Ureter (tissue), 1 donor: ENCODE measurements around the gene RAP1GAP2. TPM values are rescaled to one million over a fixed set of nuclear protein-coding genes. Genes with fewer than 3 reads are reported as not detected.
"Not testable (repeated sequence)": the region's sequence is repeated elsewhere in the genome, so short reads cannot be mapped to it uniquely, and the experiment has no call there.

Source experiments
- DNase-seq: peaks from one replicate; pipeline ENCODE4 v3.0.0-alpha.2; 2020; ENCODE audit warnings: low spot score
- total RNA-seq: library from RNA; stranded (reverse); gene quantifications from one replicate; pipeline ENCODE4 v1.2.4, GENCODE V29; 2023
- donor health status: DM: yes; HTN: yes; CAD: no.

The RAP1GAP2 gene
- total RNA-seq, 1 donor from 2014 or later = 49.2 TPM

- no peak for DNase-seq
Measured at GRCh38 chr17:2995886-2996809, 199.9 kb downstream of the RAP1GAP2 start.

DNA sequence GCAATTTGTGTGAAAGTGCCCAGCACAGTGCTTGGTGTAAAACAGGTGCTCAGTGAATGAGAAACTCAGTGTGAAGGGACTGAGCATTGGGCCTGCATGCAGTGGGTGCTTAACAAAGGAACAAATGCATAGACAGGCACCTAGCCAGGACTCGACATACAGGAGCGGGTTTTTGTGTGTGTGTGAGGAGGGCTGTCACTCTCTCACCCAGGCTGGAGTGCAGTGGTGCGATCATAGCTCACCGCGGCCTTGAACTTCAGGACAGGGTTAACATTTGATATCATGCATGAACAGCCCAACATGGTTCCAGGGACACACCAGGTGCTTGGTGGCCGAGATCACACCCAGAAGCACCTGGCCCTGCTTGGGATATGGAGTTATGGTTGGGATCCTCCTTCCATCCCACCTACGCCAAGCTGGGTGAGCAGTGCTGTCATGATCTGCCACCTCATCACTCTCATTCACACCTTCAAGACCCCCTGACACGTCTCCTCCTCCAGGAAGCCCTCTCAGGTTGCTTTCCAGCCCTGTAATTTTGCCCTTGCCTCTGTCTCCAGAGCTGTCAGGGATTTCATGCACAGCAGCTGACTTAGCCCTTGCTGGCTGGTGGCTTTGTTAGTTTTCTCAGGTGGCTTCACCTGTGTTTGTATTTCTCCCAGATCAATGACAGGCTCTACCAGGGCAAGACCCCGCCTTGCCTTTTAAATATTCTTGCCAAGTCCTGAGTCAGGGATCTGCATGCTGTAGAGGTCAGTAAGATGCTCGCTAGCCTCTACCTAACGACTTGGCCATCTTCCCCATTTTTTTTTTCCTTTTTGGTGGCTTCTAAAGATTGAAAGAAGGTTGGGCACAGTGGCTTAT is 200.8 kb downstream of the RAP1GAP2 start:
- DNase-seq = no peak

- DNase-seq = not testable (repeated sequence)
Measured at GRCh38 chr17:2998469-2998901, 202.2 kb downstream of the RAP1GAP2 start.

DNA sequence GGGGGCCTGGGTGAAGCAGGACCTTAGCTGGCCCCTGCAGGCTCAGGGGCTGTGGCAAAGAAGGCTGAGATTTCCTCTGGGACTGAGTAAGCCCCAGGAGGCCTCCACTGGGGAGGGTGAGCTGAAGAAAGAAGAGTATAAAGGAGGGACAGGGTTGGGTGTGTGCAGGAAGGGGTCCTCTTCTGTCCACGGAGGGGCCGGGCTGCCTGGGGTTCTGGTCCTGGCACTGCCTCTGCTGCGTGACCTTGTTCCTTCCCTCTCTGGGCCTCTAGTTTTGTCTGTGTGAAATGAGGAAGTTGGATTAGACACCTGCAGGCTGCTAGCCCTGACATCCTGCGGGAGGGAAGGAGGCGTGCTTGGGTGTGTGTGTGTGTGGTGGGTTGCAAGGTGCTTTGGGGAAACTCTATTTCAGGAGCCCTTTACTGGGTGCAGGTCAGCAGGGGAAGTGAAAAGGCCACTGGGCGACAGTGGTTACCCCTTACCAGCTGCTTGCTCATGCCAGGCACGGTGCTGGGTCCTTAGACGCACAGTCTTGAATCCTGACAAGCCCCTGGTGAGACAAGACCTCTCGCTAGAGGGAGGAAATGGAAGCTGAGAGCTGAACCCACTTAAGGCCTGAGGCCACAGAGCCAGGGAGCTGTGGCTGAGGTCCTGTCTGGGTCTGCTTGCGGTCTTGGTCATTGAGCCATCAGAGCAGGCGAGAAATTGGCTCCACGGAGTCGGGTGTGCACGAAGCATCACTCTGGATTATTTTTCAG is 206.5 kb downstream of the RAP1GAP2 start:
- DNase-seq = no peak

DNA sequence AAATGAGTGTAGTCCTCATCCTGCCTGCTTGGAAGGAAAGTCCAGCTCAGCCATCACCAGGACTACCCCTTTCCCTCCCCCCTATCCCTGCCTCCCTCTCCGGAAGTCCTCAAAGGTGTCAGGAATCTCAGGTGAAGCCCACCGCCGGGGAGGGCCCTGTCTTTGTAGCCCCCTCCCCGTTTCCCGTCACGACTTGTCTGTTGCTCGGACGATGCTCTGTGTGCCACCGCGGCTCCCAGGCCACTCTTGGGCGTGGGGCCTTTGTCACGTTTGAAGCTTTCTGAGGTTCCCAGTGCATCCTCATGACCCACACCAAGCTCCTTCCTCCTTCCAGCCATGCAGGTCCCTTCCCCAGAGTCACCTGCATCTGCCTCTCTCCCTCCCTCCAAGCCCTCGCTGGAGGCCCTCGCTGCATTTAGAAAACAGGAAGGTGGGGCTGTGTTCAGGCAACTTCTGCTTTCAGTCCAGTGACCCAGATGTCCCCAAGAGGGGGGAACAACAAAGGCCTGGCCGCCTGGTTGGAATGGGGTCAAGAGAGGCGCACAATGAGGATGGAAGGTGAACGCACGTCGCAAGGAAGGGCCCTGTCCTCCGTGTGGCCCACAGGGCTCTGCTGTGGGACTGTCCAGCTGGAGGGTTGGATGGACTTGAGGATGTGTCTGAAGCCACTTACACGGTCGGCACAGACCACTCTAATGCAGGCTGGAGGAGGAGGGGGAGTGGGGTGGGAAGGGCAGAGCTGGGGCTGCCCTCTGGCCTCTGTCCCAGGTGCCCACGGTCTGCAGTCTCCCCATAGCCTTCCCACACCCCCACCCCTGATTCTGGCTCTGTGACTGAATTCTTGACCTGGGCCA is 207.3 kb downstream of the RAP1GAP2 start:
- no peak for DNase-seq

DNA sequence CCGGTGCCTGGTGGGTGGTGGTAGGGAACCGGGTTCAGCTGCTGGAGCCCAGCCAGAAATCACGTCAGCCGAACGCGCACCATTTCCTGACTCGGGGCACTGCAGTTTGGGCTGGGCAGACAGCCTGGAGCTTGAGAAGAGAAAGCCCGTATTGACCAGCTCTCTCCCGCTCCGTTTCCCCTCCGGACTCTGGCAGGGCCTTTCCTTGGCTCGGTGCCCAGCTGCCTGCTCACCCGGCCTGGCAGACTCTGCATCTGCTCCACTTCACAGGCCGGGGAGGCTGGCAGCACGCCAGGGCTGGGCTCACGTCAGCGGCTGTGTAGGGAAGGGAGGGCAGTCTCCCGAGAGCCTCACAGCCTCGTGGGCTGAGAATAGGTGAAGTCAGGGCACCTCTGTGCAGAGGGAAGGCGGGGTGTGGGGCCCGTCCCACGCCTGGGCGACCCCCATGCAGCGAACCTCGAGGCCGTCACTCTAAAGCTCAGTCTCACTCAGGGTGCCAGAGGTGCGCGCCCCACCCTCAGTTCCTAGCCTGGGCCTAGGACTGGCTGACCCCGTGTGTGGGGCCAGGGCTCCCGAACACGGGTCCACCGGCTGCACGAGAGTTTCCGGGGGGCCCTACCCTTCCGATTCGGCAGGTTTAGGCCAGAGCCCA is 208.0 kb downstream of the RAP1GAP2 start:
- DNase-seq = peak; percentile 99

GRCh38 chr17:3004925-3005324 is 208.7 kb downstream of the RAP1GAP2 start:
- DNase-seq = peak; percentile 61

DNA sequence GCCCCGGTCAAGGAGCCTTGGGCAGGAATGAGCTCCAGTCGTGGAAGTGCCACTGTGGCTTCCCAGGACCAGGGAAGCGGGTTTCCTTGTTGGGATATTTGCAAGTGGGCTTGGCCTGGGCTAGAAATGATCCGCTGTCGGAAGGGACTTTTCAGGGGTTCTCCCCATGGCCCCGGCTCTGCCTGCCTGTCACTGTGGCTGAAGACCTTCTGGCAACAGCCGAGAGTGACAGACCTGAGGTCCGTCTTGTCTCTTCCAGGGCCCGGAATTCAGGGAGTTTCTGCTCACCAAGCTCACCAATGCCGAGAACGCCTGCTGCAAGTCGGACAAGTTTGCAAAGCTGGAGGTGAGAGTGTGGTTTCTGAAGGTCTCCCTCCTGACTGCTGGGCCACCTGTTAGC is 209.5 kb downstream of the RAP1GAP2 start:
- DNase-seq = no peak

DNA sequence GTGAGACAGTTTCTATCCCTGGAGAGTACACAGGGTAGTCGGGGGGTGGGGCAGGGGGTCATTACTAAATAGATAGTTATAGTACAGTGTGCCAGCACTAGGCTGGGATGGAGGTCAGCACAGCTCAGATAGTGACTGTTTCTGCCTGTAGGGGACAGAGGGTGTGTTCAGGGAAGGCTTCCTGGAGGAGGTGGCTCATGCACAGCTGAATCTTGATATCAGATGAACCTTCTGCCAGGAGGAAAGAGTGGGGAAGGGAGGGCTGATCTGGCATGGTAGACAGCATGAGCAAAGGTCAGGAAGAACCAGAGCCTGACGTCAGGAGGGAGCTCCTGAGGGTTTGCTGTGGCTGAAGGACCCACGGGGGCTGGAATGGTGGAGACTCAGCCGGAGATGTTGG is 210.6 kb downstream of the RAP1GAP2 start:
- no peak for DNase-seq

GRCh38 chr17:3007651-3008121 is 211.4 kb downstream of the RAP1GAP2 start:
- DNase-seq = no peak

DNA sequence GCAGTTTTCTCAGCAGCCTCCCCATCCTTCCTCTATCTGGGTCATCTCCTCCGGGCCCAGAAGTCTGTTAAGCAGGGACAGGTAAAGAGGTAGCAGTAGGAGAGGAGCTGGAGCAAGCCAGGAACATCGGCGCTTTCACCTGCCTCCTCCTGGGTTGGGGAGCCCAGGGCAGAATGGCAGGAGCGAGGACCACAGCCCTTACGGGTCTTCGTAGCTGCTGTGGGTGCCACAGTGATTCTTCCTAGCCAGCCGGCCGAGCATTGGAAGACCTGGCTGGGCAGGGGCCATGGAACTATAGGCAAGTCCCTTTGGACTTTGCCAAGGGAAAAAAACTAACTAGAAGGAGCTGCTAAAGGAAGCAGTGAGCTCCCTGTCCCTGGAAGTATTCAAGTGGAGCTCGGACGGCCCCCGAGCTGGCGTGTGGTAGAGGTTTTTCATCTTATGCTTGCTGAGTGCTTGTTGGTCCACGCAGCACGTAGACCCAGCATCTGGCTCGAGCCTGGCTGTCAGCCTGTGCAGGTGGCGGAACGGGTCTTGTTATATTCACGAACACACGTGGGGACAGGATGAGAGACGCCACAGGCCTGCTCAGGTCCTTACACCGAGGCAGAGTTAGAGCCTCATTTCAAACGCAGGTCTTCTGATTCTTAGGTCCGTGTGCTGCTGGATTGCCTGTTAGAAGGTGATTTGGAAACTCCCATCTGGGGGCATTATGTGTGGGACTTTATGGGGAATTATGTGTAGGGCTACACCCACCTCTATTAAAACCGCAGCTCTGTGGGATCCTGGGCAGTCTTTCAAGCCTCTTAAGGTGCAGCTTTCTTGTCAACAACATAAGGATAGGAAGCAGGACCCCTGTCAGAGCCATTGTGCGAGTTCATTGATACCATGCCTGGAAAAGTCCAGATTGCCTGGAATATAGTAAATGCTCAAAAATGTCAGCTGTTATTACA is 212.4 kb downstream of the RAP1GAP2 start:
- no peak for DNase-seq

DNA sequence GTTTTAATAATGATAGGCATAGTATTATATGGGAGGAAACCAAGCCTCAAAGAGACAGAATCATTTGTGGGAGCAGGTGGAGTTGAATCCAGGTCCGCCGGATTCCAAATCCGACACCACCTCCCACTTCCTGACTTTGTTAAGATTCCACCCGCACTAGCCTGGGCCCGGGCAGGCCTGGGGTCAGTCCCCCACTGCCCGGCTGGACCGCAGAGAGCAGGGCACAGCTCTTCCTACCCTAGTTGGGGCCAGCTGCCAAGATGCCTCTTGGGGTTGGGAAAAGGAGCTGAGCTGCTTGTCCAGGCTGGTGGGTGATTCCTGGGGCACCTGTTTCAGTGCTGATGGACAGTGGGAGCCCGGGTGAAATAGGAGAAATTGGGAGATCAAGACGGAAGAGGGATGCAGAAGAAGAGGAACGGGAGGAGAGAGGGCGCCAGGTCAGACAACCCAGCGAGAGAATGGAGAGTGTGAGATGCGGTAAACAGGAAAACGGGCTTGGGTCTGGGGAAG is 213.2 kb downstream of the RAP1GAP2 start:
- DNase-seq = no peak

DNA sequence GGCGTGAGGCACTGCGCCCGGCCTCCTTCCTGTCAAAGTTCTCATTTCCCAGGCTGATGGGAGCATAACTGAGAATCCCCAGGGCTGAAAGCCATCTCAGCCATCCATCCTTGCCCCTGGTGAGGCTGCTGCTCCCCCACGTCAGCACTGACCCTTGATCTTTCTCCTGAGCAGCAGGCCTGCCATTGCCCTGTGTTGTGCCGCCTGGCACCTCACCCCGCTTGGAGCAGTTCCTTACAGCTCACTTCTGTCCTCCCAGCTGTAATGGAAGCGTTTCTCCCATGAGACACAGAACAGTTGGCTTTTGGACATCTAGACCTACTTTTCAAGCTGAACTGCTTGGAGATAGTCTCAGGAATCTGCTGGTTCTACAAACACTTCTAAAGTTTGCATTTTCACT is 215.7 kb downstream of the RAP1GAP2 start:
- DNase-seq = no peak

- DNase-seq = no peak
Measured at GRCh38 chr17:3012926-3013581, 216.8 kb downstream of the RAP1GAP2 start.

GRCh38 chr17:3015890-3016289 is 219.7 kb downstream of the RAP1GAP2 start:
- no peak for DNase-seq

DNA sequence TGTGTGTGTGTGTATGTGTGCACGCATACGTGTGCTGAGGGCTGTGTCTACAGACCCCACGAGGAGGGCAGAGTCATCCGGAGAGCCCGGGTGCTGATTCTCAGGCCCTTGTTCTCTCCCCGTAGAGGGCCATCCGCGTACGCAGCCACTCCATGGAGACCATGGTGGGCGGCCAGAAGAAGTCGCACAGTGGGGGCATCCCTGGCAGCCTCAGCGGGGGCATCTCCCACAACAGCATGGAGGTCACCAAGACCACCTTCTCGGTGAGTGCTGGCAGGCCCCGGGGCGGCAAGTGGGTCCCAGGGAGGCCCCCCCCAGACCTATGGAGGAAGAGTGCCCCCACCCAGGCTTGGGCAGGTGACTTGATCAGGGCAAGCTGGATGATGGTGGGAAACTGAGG is 221.7 kb downstream of the RAP1GAP2 start:
- no peak for DNase-seq

DNA sequence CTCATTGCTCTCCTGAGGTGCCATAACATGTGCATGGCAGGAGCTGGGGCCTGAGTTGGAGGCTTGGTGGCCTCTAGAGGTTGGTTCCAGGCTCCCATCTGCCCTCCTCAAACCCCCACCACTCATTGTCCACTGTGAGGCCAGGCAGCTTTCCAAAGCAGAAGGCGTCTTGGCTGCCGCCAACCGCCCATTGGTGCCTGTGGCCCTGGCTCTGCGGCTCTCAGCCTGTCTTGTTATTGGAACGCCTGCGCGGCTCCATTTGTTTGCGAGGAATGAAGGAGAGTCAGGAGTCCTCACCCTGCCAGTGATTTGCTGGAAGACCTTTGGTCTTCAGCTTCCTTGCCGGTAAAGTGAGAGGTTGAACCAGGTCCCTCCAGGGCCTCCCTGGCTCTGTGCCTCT is 223.5 kb downstream of the RAP1GAP2 start:
- DNase-seq = no peak

GRCh38 chr17:3020381-3020780 is 224.1 kb downstream of the RAP1GAP2 start:
- no peak for DNase-seq
